HS-27A (cell line): ENCODE results near the gene UGT1A4.

Source experiments
- DNase-seq: peaks from one replicate; pipeline ENCODE4 v3.0.0-alpha.2; 2012; ENCODE audit warnings: low read depth, missing footprints

The UGT1A4 gene

GRCh38 chr2:233811732-233812131, 93.2 kb downstream of the UGT1A4 start:
- no peak for DNase-seq

GRCh38 chr2:233813236-233814055, 94.9 kb downstream of the UGT1A4 start:
- DNase-seq, result no peak

GRCh38 chr2:233814056-233814835, 95.7 kb downstream of the UGT1A4 start:
- no peak for DNase-seq

GRCh38 chr2:233815861-233816260, 97.3 kb downstream of the UGT1A4 start:
- no peak for DNase-seq

GRCh38 chr2:233816334-233816733, 97.8 kb downstream of the UGT1A4 start:
- no peak for DNase-seq

GRCh38 chr2:233816771-233817170, 98.2 kb downstream of the UGT1A4 start:
- DNase-seq, result no peak

GRCh38 chr2:233817361-233817911, 98.9 kb downstream of the UGT1A4 start:
- no peak for DNase-seq

GRCh38 chr2:233817995-233818638, 99.6 kb downstream of the UGT1A4 start:
- no peak for DNase-seq

- DNase-seq, result no peak
These were observed 100.4 kb downstream of the UGT1A4 start for GRCh38 chr2:233818639-233819621.

- no peak for DNase-seq
These were observed 101.6 kb downstream of the UGT1A4 start for GRCh38 chr2:233819884-233820773.

GRCh38 chr2:233820774-233821105, 102.2 kb downstream of the UGT1A4 start:
- DNase-seq, result no peak

- no peak for DNase-seq
These were observed 102.7 kb downstream of the UGT1A4 start for GRCh38 chr2:233821196-233821595.

- no peak for DNase-seq
These were observed 103.2 kb downstream of the UGT1A4 start for GRCh38 chr2:233821709-233822100.

- no peak for DNase-seq
These were observed 103.7 kb downstream of the UGT1A4 start for GRCh38 chr2:233822101-233822771.
